NCI-H82 (cell line): ENCODE results near the gene AP5S1.
"Not testable (repeated sequence)": the region's sequence is repeated elsewhere in the genome, so short reads cannot be mapped to it uniquely, and the experiment has no call there.

Experiments
- DNase-seq: peaks from one replicate; lab custom pipeline; 2025; lab: John Stamatoyannopoulos, UW

Gene AP5S1

GRCh38 chr20:3843990-3844619, 23.8 kb downstream of the AP5S1 start:
- not testable (repeated sequence) for DNase-seq

GRCh38 chr20:3846378-3846739, 26.0 kb downstream of the AP5S1 start:
- DNase-seq, result no peak

- peak; percentile 93 for DNase-seq
Measured at GRCh38 chr20:3846740-3847428, 26.5 kb downstream of the AP5S1 start, which contains the start of gene MAVS. TSS of gene MAVS (plus strand) at chr20:3846834. CDS start at chr20:3854625, 7,791 bp downstream.

DNA sequence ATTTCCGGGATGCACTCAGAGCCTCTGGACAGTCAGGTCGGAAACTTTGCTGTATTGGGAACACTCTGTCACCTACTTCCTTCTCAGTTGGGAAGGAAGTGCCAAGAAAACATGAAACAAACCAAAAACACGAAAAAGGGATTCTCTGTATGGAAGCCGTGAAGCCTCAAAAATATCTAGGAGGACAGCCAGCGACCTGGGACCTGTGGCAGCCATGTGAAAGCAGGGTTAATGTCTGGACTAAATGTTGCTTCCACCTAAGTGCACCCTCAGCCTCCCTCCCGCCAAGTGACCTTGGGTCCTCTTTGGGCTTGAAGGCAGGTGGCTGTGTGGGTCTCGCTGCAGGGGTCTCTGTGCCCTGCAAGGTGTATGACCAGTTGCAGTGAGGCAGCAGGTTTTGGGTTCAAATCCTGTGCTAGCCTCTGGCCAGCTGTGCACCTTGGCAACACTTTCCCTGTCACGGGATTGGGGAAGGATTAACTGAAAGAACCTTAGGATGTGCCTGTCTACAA, 27.1 kb downstream of the AP5S1 start:
- no peak for DNase-seq

DNA sequence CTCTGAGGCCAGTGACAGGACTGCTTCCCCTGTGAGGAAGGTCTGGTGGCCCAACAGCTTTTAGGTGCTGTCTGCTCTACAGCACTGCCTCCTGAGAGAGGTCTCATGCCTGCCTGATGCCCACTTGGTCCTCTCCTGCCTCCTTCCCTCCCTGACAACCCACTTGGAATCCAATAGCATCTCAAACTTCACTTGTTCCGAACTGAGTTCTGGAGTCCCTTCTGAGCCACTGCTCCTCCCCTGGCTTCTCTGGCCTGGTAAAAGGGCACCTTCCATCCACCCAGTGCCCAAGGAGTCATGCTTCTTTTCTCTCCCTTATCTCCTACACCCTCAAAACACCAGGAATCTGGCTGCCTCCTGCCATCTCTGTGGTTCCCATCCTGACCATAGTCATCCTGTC, 28.2 kb downstream of the AP5S1 start:
- no peak for DNase-seq

- DNase-seq, result no peak
Measured at GRCh38 chr20:3854462-3854871, 34.1 kb downstream of the AP5S1 start.

GRCh38 chr20:3857405-3857804, 37.1 kb downstream of the AP5S1 start:
- DNase-seq, result no peak

DNA sequence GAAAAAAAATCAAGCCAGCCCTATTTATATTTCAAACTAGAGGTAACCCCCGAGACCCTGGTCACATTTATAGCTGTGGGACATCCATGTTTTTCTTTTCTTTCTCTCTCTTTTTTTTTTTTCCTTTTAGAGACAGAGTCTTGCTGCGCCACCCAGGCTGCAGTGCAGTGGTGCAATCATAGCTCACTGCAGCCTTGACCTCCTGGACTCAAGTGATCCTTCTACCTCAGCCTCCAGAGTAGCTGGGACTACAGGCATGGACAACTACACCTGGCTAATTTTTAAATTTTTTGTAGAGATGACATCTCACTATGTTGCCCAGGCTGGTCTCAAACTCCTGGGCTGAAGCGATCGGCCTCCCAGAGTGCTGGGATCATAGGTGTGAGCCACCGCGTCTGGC, 38.3 kb downstream of the AP5S1 start:
- DNase-seq, result no peak

- DNase-seq, result no peak
Measured at GRCh38 chr20:3861191-3861590, 40.8 kb downstream of the AP5S1 start.

DNA sequence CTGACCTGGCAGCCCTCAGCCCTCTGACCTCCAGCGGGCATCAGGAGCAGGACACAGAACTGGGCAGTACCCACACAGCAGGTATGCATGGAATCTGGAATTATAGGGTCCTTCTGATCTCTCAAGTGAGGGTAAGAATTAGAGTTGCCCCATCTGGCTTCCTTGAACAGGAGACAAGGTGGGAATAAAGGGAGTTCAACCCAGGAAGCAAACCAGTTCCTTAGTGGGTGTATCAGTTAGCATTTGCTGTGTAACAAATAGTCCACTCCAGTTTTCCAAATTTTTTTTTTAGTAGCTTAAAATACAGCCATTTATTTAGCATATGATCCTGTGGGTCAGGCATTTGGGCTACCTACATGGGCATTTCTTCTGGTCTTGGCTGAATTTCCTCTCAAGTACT, 42.0 kb downstream of the AP5S1 start:
- no peak for DNase-seq

GRCh38 chr20:3863317-3863716, 43.0 kb downstream of the AP5S1 start:
- DNase-seq, result no peak

GRCh38 chr20:3864518-3864917, 44.2 kb downstream of the AP5S1 start:
- DNase-seq, result no peak

DNA sequence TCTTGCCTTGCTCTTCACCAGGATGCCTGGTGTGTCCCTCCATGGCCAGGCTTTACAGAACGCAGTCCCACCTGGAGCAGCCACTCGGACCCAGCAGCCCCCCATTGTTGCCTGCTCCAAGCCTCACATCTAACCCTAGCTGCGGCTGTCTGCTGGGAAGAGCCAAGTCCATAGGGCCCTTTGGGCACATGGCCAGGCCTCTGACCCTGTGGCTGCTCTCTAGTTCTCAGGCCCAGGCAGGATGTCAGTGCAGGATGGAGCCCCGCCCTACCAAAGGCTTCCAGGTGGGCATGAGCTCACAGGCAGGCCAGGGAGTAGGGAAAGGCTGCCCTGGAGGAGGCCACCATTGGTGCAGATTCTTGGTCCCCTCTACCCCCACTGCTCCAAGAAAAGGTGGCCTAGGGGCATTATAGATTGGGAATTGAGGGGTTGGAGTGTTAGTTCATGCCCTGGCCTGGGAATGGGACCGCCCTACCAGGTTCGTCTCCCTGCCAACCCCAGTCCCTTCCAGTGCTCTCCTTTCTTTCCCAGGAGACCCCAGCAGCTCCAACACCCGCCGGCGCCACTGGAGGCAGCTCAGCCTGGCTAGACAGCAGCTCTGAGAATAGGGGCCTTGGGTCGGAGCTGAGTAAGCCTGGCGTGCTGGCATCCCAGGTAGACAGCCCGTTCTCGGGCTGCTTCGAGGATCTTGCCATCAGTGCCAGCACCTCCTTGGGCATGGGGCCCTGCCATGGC, 45.0 kb downstream of the AP5S1 start:
- no peak for DNase-seq

- no peak for DNase-seq
Measured at GRCh38 chr20:3865887-3866407, 45.6 kb downstream of the AP5S1 start.

- no peak for DNase-seq
Measured at GRCh38 chr20:3866464-3866863, 46.1 kb downstream of the AP5S1 start.

- DNase-seq, result no peak
Measured at GRCh38 chr20:3867802-3868201, 47.5 kb downstream of the AP5S1 start.

DNA sequence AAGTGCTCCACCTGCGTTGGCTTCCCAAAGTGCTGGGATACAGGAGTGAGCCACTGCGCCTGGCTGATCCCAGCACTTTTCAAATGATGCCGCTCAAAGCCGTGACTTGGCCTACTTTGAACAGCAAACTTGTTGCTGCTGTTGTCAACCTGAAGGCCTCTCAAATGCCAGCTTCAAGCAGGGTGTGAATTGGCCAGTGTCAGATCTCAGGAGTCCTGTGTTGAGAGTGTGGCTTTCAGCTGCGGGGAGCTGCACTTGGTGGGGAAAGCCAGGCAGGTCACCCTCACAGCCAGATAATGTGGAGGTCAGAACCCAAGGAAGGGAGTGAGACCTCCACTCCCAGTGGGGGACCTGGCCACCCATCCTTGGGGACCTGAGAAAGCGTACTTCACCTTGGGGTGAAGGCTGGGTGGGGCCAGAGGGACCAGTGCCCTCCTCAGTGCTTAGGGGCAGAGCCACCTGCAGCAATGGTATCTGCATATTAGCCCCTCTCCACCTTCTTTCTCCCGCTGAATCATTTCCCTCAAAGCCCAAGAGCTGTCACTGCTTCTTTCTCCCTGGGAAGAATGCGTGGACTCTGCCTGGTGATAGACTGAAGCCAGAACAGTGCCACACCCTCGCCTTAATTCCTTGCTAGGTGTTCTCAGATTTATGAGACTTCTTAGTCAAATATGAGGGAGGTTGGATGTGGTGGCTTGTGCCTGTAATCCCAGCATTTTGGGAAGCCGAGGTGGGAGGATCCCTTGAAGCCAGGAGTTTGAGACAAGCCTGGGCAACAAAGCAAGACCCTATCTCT, 49.7 kb downstream of the AP5S1 start:
- no peak for DNase-seq

DNA sequence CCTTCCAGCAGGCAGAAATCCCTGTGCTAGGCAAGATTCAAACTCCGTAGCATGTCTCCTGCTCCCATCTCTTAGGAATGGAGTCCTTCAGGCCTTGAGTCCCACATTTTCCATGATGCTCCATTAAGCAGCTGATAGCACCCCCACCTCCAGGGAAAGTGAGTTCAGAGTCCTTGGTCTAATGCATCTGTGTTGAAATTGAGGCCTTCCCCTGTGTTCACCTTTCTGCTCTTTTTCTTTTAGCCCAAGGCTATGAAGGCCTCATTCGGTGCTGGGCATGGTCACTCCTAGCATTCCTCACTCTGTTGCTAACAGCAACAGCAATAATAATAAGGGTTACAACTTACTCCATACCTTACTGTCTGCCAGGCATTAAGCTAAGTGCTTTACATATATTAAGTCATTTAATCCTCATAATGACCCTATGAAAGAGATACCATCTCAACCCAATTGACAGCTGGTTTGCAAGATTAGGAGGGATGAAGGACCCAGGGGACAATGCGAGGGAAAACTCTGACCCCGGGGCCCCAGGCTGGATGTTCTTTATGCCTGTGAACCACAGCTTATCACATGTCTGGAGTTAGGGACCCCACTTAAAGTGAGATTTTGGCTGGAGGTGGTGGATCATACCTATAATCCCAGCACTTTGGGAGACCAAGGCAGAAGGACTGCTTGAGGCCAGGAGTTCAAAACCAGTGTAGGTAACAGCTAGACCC, 51.4 kb downstream of the AP5S1 start:
- peak; percentile 95 for DNase-seq

GRCh38 chr20:3873507-3873906, 53.2 kb downstream of the AP5S1 start:
- DNase-seq, result no peak

GRCh38 chr20:3874194-3874844, 54.0 kb downstream of the AP5S1 start:
- DNase-seq, result no peak
